HTR-8/SVneo (cell line): ENCODE data around the gene RORC.
A peak's percentile ranks its signal among the peaks of the same experiment; 100 is the strongest.
"Not testable (repeated sequence)": the region's sequence is repeated elsewhere in the genome, so short reads cannot be mapped to it uniquely, and the experiment has no call there.

ENCODE experiments used
- DNase-seq: peaks from one replicate; pipeline ENCODE4 v3.0.0; 2011; ENCODE audit warnings: low spot score, mixed read lengths; ENCODE audit not compliant: insufficient read length
- FAIRE-seq: peaks from 2 replicates; lab custom pipeline; 2011; peaks lifted over from hg19 to GRCh38; lab: Jason Lieb, UNC

RORC gene

DNA sequence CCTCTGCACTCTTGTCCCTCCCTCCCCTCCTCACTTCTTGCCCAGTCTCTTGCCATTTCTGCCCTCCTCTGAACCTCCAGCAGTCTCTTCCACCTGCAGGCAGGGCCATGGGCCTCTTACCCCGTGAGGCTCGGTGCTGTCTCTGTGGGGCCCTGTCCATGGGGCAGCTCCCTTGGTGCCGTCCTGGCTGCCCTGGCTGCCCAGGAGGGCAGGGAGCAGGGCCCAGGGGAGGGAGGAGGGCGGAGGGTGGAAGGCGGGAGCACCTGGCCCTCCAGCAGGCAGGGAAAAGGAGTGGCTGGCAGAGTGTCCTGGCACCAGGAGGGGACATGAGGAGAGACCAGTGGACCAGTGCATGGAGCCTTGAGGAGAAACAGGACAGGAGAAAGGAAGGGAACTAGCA is at the start of gene RORC:
Gene RORC, minus strand, starts transcription at position 198 of the 400 bp plus-strand sequence. Its CDS starts 38 bp downstream, at position 160.
- FAIRE-seq (no peak), DNase-seq (no peak)

DNA sequence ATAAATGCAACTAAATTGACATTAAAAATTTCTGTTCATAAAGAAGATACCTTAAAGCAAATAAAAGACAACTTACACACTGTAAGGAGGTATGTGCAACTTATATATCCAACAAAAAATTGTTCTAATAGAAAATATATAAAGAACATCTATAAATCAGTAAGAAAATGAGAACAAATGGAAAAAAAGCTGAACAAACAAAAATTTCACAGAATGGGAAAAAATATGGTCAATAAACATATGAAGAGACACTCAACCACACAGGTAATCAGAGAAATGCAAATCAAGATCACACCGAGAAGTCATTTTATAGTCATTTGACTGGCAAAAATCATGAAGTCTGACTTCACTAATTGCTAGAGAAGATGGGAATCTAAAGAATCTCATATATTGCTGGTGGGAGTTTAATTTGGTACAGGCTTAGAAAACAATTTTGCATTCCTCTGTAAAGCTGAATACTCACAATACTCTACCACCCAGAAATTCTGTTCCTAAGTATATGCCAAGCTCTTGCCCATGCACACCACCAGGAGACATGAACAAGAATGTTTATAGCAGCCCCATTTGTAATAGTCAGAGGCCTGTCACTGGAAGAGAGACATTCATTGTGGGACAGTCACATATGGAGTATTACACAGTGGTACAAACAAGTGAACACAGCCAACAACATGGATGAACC is 44.0 kb upstream of the RORC start:
- FAIRE-seq (no peak), DNase-seq (no peak)

DNA sequence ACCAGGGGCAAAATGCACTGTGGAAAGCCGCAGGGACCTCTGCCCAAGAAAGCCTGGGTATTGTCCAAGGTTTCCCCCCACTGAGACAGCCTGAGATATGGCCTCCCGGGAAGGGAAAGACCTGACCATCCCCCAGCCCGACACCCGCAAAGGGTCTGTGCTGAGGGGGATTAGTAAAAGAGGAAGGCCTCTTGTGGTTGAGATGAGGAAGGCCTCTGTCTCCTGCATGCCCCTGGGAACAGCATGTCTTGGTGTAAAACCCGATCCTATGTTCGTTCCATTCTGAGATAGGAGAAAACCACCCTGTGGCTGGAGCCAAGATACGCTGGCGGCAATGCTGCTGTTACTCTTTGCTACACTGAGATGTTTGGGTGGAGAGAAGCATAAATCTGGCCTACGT is 41.2 kb upstream of the RORC start:
- FAIRE-seq, DNase-seq: not testable (repeated sequence)

DNA sequence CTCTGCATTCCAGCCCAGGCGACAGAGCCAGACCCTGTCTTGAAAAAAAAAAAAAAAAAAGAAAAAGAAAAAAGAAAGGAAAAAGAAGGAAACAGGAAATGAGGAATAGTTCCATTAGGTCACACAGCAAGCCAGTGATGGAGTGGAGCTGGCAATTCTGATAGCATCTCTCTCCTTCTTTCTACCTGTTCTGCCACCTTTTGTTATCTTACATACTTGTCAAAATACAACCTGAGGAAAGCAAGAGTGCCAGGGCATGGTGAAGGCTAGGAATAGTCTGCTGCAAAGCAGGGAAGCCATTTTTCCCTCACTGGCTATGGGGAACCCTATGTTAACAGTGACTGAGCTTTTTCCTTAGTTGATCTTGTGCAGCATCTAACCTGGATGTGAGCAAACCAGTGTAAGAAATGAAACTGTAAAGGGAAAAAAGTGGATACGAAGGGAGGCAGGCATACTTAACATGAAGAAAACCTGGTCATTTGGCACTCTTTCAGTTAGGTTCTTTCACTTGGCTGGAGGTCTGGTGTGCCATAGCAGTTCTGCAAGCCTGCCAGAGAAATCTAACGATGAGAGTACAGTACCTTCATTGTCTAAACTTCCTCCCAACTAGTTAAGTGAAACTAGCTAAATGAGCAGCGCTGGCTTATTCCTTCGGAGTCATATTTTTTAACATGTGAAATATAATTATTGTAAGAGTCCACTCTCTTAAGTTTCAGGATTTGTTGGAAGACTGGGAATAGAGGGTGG is 39.9 kb upstream of the RORC start:
- DNase-seq (no peak), FAIRE-seq (no peak)

DNA sequence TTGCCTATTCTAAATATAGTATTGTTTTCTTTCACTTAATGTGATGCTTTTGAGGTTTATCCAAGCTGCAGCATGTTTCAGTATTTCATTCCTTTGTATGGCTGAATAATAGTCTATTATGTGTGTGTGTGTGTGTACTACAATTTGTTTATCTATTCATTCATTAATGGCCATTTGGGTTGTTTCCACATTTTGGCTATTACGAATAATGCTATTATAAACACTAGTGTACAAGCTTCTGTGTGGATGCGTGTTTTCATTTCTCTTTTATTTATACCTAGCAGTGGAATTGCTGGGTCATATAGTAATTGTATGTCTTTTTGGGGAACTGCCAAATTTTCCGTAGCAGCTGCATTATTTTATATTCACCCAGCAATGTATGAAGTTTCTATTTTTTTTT is 36.9 kb upstream of the RORC start:
- DNase-seq (no peak), FAIRE-seq (no peak)

DNA sequence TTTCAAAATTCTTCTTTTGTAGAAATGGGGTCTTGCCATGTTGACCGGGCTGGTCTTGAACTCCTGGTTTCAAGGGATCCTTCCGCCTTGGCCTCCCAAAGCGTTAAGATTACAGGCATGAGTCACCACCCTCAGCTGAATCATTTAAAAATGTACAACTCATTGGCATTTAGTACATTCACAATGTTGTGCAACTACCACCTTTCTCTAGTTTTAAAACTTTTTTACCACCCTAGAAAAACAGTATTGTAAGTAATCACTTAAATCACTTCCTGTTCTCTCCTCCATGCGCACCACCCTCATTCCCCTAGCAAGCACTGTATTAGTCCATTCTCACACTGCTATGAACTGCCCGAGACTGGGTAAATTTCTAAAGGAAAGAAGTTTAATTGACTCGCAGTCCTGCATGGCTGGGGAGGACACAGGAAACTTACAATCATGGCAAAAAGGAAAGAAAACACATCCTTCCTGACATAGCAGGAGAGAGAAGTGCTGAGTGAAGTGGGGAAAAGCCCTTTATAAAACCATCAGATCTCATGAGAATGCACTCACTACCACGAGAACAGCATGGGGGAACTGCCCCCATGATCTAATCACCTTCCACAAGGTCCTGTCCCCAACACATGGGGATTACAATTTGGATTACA is 36.3 kb upstream of the RORC start:
- DNase-seq (no peak), FAIRE-seq (no peak)

DNA sequence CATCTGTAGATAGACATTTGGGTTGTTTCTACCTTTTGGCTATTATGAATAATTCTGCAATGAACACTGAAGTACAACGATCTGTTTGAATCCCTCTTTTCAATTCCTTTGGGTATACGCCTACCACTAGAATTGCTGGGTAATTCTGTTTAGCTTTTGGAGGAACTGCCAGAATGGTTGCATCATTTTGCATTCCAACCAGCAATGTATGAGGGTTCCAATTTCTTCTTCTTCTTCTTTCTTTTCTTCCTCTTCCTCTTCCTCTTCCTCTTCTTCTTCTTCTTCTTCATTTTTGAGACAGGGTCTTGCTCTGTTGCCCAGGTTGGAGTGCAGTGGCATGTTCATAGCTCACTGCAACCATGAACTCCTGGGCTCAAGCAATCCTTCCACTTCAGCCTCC is 35.7 kb upstream of the RORC start:
- FAIRE-seq (no peak), DNase-seq (no peak)

DNA sequence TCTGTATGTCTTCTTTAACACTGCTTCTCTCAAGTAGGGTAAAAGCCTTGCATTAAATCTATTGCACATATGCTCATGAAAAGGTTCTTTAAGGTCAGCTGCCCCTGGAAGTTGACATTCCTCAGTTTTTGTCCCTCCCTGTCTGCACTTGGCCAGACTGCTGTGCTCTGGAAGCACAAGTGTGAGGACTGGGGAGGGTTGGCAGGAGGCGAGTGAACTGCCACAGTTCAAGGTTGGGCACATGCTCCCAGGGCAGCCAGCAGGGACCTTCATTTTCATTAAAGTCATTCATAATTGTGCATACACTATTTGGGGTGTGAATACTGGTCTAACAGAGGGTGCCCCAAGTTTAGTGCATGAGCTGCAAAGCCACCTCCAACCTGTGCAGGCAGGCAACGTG is 32.8 kb upstream of the RORC start:
- no peak for DNase-seq
- no peak for FAIRE-seq

DNA sequence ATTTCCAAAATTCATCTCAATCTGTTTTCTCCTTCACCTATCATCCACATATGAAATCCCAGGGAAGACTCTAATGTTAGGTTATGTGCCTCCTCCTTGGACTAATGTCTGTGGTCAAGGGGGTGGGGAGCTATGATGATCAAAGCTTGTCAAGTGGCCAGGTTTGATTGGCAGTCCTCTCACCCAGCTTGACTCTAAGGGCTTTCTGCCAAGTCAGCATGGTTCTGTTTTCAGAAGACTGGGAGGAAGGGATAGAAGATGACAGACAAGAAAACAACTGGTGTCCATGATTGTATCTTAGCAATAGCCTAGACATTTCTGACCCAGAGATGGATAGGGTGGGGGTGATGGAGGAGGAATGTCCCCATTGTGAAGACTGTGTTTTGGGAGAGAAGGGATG is 31.0 kb upstream of the RORC start:
- FAIRE-seq: no peak

DNA sequence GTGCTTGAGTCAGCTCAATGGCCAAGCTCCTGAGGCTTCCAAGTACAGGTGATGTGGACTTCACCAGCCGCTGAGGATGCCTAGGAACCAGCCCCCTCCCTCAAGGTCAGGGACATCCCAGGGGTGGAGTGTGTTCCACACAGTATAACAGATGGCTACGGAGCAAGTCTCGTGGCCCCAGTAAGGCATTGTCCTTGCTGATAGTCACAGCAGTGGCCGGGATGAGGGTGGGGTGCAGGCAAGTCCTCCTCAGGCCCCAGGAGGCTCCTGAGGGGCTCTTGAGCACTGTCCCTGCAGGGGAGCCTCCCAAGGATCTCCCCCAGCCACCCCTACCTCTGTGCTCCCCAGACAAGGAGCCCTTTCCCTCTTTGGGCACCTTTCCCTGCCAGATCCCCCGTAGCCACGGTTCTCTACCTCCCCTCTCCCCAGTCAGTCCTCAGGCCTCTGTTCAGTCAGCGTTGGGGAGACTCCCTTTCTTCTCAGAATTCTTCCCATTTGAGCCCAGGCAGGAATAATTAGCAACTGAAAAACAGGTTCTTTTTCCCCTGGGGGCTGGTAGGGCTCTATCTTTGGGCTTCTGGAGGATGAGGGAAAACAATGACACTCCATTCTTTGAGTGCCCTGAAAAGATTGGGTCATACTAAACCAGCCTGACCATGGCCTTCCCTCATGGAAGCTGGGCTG is 29.0 kb upstream of the RORC start:
- DNase-seq (no peak), FAIRE-seq (no peak)

More for the DNA sequence above, 31.0 kb upstream of the RORC start:
- no peak for DNase-seq

DNA sequence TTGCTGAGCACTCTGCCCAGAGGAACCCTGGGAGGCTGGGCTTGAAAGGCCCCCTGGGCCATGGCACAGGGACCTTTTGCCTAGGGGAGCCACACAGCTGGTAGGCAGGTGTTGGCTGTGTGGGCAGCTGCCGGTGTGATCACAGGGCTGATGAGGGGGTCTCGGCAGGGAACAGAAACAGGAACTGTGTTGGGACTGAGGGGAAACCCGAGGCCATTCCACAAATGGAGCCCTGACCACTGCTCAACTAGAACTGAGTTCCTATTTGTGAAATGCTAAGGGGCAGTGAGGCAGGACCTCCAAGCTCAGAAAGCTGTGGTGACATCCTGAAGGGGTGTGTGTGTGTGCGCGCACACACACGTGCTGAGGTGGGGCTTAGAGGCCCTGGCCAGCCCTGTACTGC is 28.3 kb upstream of the RORC start:
- DNase-seq (no peak), FAIRE-seq (peak; percentile 38)

DNA sequence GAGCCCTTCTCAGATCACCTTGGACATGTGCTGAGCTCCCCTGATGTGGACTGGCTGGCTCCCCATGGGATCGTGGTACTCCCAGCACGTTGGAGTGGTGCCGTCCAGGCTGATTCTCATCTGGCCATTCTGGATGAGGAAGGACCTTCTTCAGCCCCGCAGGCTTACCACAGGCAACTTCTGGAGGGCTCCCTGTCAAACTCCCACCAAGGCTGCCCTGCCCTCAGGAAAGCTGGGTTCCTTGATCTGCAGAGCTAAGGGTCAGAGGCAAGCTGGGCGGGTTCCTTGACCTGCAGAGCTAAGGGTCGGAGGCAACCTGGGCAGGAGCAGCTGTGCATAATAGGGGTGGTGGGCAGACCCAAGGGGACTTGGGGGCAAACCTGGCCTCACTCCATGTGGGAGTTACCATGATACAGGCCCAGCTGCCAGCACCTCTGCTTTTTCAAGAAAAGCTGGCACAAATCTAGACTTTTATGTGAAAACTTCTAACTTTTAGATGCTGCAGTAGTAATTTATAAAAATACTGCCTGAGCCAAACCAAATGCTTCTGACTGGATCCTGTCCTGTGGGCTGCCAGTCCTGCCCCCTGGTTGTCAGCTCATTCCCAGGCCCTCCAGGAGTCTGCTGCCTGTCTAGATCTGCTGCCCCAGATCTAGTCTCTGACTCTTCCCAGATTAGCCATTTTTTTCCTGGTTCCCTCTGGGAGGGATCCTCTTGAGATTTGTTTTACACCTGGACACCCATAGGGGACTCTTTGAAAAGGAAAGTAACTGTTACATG is 27.5 kb upstream of the RORC start:
- DNase-seq: no peak
- no peak for FAIRE-seq

DNA sequence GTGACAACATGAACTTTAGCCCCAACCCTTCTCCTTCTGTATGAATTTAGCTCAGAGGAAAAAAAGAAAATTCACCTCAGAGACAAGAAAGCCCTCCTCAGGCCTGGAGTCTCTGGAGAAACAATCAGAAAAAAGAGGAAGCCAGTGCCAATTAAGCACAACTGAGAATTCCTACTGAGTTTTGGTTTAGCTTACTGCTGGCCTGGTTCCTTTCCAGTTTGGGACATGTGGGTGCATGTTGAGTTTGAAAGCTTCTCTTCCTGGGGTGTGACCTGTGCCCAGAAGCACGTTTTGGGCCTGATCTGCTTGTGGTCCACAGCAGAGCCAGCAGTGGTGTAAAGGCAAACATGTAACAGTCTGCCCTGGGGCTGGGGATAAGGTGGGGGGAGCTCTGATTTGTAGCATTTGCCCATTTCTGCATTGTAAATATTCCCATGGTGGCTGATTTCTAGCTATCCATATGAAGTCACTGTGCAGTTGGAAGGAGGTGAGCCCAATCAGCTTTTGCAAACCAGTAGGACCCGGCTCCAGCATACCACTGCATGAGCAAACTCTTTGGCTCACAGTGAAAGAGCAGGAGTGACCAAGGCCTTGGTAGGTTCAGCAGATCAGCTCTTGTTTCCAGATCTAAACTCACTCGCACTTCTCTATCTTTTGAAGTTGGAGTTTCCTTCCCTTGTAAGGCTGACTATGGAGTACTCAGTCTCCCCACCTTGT is 26.6 kb upstream of the RORC start:
- no peak for FAIRE-seq
- DNase-seq: no peak

DNA sequence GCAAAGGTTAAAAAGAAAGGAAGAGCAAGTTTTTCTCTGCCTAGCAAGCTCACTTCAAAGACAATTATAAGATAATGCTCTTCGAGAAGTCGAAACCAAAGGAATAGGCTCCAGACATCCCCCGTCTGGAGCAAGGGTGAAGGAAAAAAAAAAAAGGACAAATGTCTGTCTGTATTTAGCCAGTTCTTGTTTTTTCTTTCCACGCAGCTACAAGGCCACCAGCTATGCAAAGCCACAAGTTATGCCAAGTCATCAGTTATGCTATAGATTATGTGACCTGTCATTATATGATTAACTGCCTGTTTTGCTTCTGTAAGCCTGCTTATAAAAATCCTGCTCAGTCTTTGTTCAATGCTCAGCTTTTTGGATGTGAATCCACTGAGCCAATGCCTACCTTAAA is 24.3 kb upstream of the RORC start:
- no peak for FAIRE-seq
- no peak for DNase-seq

DNA sequence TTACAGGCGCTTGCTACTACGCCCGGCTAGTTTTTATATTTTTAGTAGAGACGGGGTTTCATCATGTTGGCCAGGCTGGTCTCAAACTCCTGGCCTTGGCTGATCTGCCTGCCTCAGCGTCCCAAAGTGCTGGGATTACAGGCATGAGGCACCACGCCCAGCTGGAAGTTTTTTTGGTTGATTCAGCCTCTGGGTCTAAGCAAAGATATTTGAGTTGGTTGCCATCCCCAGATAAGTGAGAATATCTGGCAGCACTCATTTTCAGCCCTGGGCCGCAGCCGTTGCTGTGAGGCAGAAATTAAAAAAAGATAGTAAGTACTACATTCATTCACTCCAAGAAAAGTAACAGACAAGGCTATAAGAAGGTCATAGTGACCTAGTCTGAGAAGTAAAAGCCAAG is 23.9 kb upstream of the RORC start:
- not testable (repeated sequence) for DNase-seq, FAIRE-seq

DNA sequence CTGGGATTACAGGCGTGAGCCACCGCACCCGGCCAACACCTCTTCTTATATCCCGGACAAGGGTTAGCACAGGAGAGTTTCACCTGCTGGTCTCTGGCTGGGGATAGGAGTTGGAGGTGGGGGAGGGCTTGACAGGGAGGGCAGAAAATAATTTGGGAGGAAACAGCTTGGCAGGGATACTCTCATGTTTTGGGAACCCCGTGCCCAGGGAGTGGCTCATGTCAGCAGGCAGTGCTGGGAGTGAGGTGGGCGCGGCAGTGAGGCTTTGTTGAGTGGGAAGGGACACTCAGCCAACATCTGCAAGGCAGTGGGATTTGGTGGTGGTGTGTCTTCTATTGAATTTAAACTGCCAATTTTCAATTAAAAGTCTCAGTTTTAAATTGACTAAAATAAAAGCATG is 23.1 kb upstream of the RORC start:
- FAIRE-seq (no peak), DNase-seq (no peak)

DNA sequence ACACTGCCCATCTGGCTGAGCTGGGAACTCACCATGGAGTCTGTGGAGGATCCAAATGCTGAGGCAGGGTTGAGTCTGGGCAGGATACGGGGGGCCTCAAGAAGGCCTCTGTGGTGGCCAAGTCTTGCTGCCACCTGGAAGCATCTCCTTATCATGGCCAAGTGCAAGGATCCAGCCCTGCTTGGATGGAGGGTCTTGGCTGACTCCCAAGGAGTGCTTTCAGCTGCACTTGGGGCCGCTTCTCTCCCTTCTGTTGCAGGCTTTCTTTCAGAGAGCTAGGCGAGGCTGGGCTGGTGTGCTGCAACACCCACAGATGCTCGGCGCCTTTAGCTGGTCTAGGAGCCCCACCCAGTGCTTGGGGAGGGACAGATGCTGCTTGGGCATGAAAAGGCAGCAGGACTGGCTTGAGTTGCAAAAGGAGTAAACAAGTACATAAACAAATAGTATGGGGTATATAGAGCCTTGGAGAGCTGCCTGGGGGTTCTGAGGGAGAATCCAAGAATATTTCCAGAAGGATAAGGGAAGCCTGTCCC is 21.9 kb upstream of the RORC start, which contains the start of gene THEM5:
Gene THEM5, minus strand, starts transcription at position 302 of the 533 bp plus-strand sequence. Its CDS starts 147 bp downstream, at position 155.
- FAIRE-seq: no peak
- DNase-seq: no peak

DNA sequence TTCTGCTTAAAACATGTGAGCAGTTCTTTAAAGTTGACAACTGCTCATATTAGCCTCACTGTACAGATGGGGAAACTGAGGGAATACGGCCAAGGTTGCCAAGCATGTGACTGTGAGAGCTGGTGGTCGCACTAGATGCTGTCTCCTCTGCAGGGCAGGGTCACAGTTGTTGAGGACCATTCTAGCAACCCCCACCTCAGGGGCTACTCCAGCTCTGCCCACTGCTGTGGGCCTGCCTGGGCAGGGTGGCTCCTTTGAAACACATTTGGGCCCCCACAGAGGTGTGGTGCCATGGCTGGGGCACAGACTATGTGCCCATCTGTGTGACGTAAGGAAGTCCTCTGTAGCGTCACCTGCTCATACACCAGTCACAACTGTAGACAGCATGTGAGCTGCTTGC is 21.1 kb upstream of the RORC start:
- FAIRE-seq: no peak
- DNase-seq: no peak

DNA sequence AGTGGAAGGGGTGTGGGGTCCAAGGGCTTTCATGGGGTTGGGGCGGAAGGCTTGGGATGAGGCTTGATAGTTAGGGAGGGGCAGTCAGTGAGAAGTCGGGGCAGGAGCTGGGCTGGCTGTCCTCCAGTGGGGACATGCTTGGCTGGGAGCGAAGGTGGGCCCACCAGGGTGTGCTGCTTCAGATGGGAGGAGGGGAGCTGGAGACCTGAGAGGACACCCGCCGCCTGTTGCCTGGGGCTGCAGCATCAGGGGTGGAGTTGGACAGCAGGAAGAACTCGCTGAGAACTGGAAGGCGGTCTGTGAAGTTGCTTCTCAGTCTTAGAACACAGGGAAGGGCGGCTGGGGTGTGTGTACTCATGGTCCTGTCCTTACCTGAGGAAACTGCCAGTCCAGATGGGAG is 20.3 kb upstream of the RORC start:
- FAIRE-seq: no peak
- DNase-seq: no peak
